Endothelial cell of umbilical vein (primary cell): ENCODE results near the gene VCL. TPM values are rescaled to one million over a fixed set of nuclear protein-coding genes. Genes with fewer than 3 reads are reported as not detected.
"Not testable (repeated sequence)": the region's sequence is repeated elsewhere in the genome, so short reads cannot be mapped to it uniquely, and the experiment has no call there.

Experiments
- BruUV-seq: library from RNA; stranded (reverse); fragments of 400-500 nt; replicated peaks from 2 replicates; lab custom pipeline; 2021; lab: Mats Ljungman, UMichigan
- CTCF ChIA-PET: fragments of 300-600, 350-600 bp; sonication (Branson Sonifier 250); formaldehyde crosslinking; loops from one replicate; lab custom pipeline; 2021; ENCODE audit warnings: antibody characterized with exemption, inconsistent platforms; lab: Charles Lee
- POLR2A ChIA-PET: fragments of 300-600, 350-600 bp; sonication (Branson Sonifier 250); formaldehyde crosslinking; loops from one replicate; lab custom pipeline; 2021; ENCODE audit warnings: antibody characterized with exemption, inconsistent platforms; lab: Charles Lee
- DNase-seq: peaks from one replicate; pipeline ENCODE4 v3.0.0-alpha.2; 2011; ENCODE audit warnings: low read depth, low spot score
- FAIRE-seq: peaks from 2 replicates; lab custom pipeline; 2011; peaks lifted over from hg19 to GRCh38; lab: Jason Lieb, UNC
- H2AFZ ChIP-seq: 2 replicates; pipeline ENCODE4 v1.6.0; 2012; ENCODE audit warnings: low read depth, low read length, control low read depth, inconsistent platforms
- H3K27ac ChIP-seq: 2 replicates; pipeline ENCODE4 v1.5.1; 2011; ENCODE audit warnings: low read depth, mild to moderate bottlenecking, control low read depth, low read length, moderate library complexity; ENCODE audit not compliant: insufficient read depth
- H3K27me3 ChIP-seq, 2 experiments: 2 replicates each; pipeline versions ENCODE4 v1.6.0 to v1.6.1; 2011; ENCODE audit warnings: low read length in 2 of 2, mixed read lengths in 1 of 2; ENCODE audit not compliant: control insufficient read depth in 2 of 2, insufficient read depth in 2 of 2
- H3K36me3 ChIP-seq, 2 experiments: 2 replicates in 1 of 2; 3 replicates in 1 of 2; pipeline ENCODE4 v1.5.1; 2011; ENCODE audit warnings: low read length in 2 of 2, mild to moderate bottlenecking in 1 of 2, moderate library complexity in 1 of 2; ENCODE audit not compliant: control insufficient read depth in 2 of 2, insufficient read depth in 2 of 2; ENCODE audit errors: extremely low read depth in 1 of 2
- H3K4me1 ChIP-seq: 3 replicates; pipeline ENCODE4 v1.5.1; 2011; ENCODE audit warnings: mild to moderate bottlenecking, low read length; ENCODE audit not compliant: control insufficient read depth, insufficient read depth; ENCODE audit errors: extremely low read depth
- H3K4me2 ChIP-seq: 2 replicates; pipeline ENCODE4 v1.6.1; 2011; ENCODE audit warnings: low read length, control low read depth, mixed read lengths; ENCODE audit not compliant: insufficient read depth
- H3K4me3 ChIP-seq, 3 experiments: fragments of 200-600 bp in 1 of 3; sonication (generic), shearing (Covaris generic) in 1 of 3; replicated peaks in 1 of 3; 2 replicates each; pipeline ENCODE4 v1.5.1; 2011 to 2016; ENCODE audit warnings: control low read depth in 3 of 3, low read length in 3 of 3, mild to moderate bottlenecking in 2 of 3, inconsistent platforms in 1 of 3, low read depth in 1 of 3, moderate library complexity in 1 of 3; ENCODE audit not compliant: insufficient read depth in 1 of 3
- H3K79me2 ChIP-seq: 2 replicates; pipeline ENCODE4 v1.6.0; 2012; ENCODE audit warnings: low read length, inconsistent platforms; ENCODE audit not compliant: control insufficient read depth, insufficient read depth
- H3K9ac ChIP-seq: replicated peaks from 2 replicates; pipeline ENCODE3; 2011; ENCODE audit warnings: low read length, control low read depth; ENCODE audit not compliant: insufficient read depth; ENCODE audit errors: extremely low read depth
- H3K9me1 ChIP-seq: replicated peaks from 3 replicates; pipeline ENCODE4 v1.6.0; 2011; ENCODE audit warnings: mild to moderate bottlenecking, low read length; ENCODE audit not compliant: control insufficient read depth, insufficient read depth; ENCODE audit errors: extremely low read depth
- H3K9me3 ChIP-seq: replicated peaks from 2 replicates; pipeline ENCODE4 v1.5.1; 2012; ENCODE audit warnings: low read length, inconsistent platforms; ENCODE audit not compliant: control insufficient read depth, insufficient read depth
- H4K20me1 ChIP-seq: replicated peaks from 2 replicates; pipeline ENCODE3; 2011; ENCODE audit warnings: mild to moderate bottlenecking, low read length; ENCODE audit not compliant: control insufficient read depth, insufficient read depth; ENCODE audit errors: extremely low read depth
- CTCF ChIP-seq, 2 donors: IDR thresholded peaks; 1 replicate in 1 of 2; 2 replicates in 1 of 2; pipeline ENCODE4 v1.5.1; 2011; ENCODE audit warnings: low read length in 2 of 2, mild to moderate bottlenecking in 2 of 2, moderate library complexity in 2 of 2, control low read depth in 1 of 2, inconsistent platforms in 1 of 2, low read depth in 1 of 2; ENCODE audit not compliant: insufficient read depth in 1 of 2; ENCODE audit errors: extremely low read depth in 1 of 2
- EZH2 ChIP-seq: IDR thresholded peaks from 2 replicates; pipeline ENCODE4 v1.6.1; 2012; ENCODE audit warnings: borderline replicate concordance, low read depth, mild to moderate bottlenecking, moderate library complexity, low read length, inconsistent platforms; ENCODE audit not compliant: severe bottlenecking
- FOS ChIP-seq: IDR thresholded peaks from 2 replicates; pipeline ENCODE4 v1.6.1; 2011; ENCODE audit warnings: mild to moderate bottlenecking, low read length, moderate library complexity, borderline replicate concordance; ENCODE audit not compliant: insufficient read depth
- GATA2 ChIP-seq: IDR thresholded peaks from 2 replicates; pipeline ENCODE4 v1.7.0; 2011; ENCODE audit warnings: low read depth, mild to moderate bottlenecking, moderate library complexity, mixed read lengths, low read length; ENCODE audit not compliant: insufficient read length, insufficient read depth
- JUN ChIP-seq: IDR thresholded peaks from 2 replicates; pipeline ENCODE4 v1.6.1; 2011; ENCODE audit warnings: borderline replicate concordance, low read depth; ENCODE audit not compliant: insufficient read length, insufficient read depth
- MYC ChIP-seq: IDR thresholded peaks from one replicate; pipeline ENCODE4 v1.6.1; 2011; ENCODE audit warnings: mild to moderate bottlenecking, low read depth, low read length
- POLR2A ChIP-seq: IDR thresholded peaks from 2 replicates; pipeline ENCODE4 v1.6.1; 2012; ENCODE audit warnings: low read depth, mild to moderate bottlenecking, control low read depth, low read length
- POLR2AphosphoS5 ChIP-seq: IDR thresholded peaks from 2 replicates; pipeline ENCODE4 v1.6.1; 2012; ENCODE audit warnings: low read depth, mild to moderate bottlenecking, control low read depth, low read length, moderate library complexity; ENCODE audit not compliant: insufficient read depth
- dilution Hi-C: fragments of 300-500 bp; cut with MboI; formaldehyde crosslinking; loops from one replicate; pipeline ENCODE4 v1.15.0; 2019; ENCODE audit warnings: low sequenced_read_pairs; ENCODE audit not compliant: extremely low pct_ligation_motif_present
- intact Hi-C: fragments of 100-400 bp; cut with micrococcal nuclease; formaldehyde crosslinking; loops from one replicate; pipeline ENCODE4 v1.10.0; 2022
- polyA plus RNA-seq, 4 experiments: library from polyadenylated mRNA; depleted of rRNA in 3 of 4; stranded (reverse) in 3 of 4; unstranded in 1 of 4; fragments of >200 nt; gene quantifications; 2 replicates each; pipeline versions ENCODE4 v1.2.1 to v1.2.3, GENCODE V29; 2011 to 2012; ENCODE audit warnings: missing spikeins in 1 of 4
- total RNA-seq: library from RNA; stranded (reverse); gene quantifications from 2 replicates; pipeline ENCODE4 v1.2.3, GENCODE V29; 2021
- TF ChIP-seq, protein P1 (sequence below): IDR thresholded peaks from 2 replicates; pipeline ENCODE4 v1.6.1; 2011; ENCODE audit not compliant: insufficient read depth, insufficient read length

The VCL gene
- total and polyA plus RNA-seq, 2 donors (not counting 3 experiments of a cell fraction or from before 2014, with no cell fraction given), result 95.4 to 231 TPM

DNA sequence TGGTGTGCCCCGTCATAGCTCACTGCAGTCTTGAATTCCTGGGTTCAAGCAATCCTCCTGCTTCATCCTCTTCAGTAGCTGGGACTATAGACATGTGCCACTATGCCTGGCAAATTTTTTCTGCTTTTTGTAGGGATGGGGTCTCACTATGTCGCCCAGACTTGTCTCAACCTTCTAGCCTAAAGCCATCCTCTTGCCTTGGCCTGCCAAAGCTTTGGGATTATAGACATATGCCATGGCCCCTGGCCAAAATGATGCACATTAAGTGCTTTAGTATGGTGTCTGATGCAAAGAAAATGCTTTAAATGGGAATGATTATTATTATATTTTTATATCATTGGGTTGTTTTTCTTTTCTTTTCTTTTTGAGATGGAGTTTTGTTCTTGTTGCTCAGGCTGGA is 33.2 kb upstream of the VCL start:
- H3K9me1 ChIP-seq, result no peaks in the 10 kb centered on the region
- no peaks in the 10 kb centered on the region for H3K9me3 ChIP-seq
- BruUV-seq, result no TSS peak
- no peak overlapping the region for H3K27ac ChIP-seq
- H3K79me2 ChIP-seq, result no peaks in the 10 kb centered on the region
- ChIA-PET POLR2A (no interaction called here), CTCF (interaction anchor here (2.5 to 4.9 kb wide), 2 partner anchors 7 to 78 kb away, joined by 11 to 32 read pairs; no protein-coding TSS in a partner anchor)
- H3K36me3 ChIP-seq, result no peaks in the 10 kb centered on the region
- no peak overlapping the region for H3K4me2 ChIP-seq
- no peak overlapping the region for H2AFZ ChIP-seq
- intact Hi-C loops (no loop called here), dilution Hi-C loops (no loop called here)
- H3K9ac ChIP-seq, result no peak overlapping the region
- TF ChIP-seq MYC (no peak), CTCF (IDR thresholded peaks at IDR 0.05; ENCODE audit: extremely low read depth in 1 of 2, insufficient read depth in 1 of 2, low read depth in 1 of 2, low read length in 2 of 2) (no peak), JUN (no peak), POLR2A (no peak), FOS (no peak), POLR2AphosphoS5 (no peak), EZH2 (no peak), GATA2 (no peak)
- TF ChIP-seq, protein P1, sequence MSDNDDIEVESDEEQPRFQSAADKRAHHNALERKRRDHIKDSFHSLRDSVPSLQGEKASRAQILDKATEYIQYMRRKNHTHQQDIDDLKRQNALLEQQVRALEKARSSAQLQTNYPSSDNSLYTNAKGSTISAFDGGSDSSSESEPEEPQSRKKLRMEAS, result no peak
- FAIRE-seq (no peak), DNase-seq (no peak)
- H4K20me1 ChIP-seq, result no peaks in the 10 kb centered on the region
- H3K4me1 ChIP-seq, result peaks cover 28% of the 10 kb centered on the region
- H3K27me3 ChIP-seq, result no peaks in the 10 kb centered on the region
- H3K4me3 ChIP-seq, result no peak overlapping the region

DNA sequence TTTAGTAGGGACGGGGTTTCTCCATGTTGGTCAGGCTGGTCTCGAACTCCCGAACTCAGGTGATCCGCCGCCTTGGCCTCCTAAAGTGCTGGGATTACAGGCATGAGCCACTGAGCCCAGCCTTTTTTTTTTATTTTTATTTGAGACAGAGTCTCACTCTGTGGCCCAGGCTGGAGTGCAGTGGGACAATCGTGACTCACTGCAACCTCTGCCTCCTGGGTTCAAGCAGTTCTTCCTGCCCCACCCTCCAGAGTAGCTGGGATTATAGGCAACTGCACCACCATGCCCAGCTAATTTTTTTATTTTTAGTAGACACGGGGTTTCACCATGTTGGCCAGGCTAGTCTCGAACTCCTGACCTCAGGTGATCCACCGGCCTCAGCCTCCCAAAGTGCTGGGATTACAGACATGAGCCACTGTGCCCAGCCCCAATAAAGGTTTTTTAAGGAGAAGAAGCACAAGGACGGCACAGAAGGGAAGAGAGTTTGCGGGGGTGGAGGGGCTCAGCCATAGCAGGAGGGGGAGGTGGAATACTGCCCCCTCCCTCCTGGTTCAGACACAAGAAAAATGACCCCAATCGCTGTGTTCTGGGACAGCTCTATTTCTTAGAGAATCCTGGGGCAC is 32.5 kb upstream of the VCL start:
- dilution Hi-C loops, result not testable (repeated sequence)
- CTCF ChIA-PET, result interaction anchor here (1.1 to 4.9 kb wide), 10 partner anchors 8 to 116 kb away, joined by 3 to 32 read pairs (median 4); partner anchors contain the start of gene VCL
- POLR2A ChIA-PET, result interaction anchor here (0.6 to 1.9 kb wide), 4 partner anchors 9 to 56 kb away, joined by 3 to 22 read pairs (median 4); partner anchors contain the start of gene VCL

More for the DNA sequence above, 32.5 kb upstream of the VCL start:
- Histone ChIP-seq H3K27ac (peak overlapping the region; percentile 73), H2AFZ (peak overlapping the region; percentile 68), H3K4me1 (peaks cover 28% of the 10 kb centered on the region), H3K4me2 (peak overlapping the region; percentile 62), H3K9ac (peak overlapping the region; percentile 62)
- H3K79me2 ChIP-seq, H4K20me1 ChIP-seq, FAIRE-seq, H3K36me3 ChIP-seq, DNase-seq, H3K27me3 ChIP-seq, H3K9me1 ChIP-seq, H3K9me3 ChIP-seq, H3K4me3 ChIP-seq, intact Hi-C loops: not testable (repeated sequence)
- TSS peak; percentile 99 for BruUV-seq
